Stimulated activated CD8-positive, alpha-beta memory T cell treated with anti-CD3 and anti-CD28 coated beads, Interleukin-12 subunit alpha, Interleukin-12 subunit beta, amount 100 ng/mL, for 1 hour (primary cell): ENCODE data around the gene SLC22A4.

Experiments used
- DNase-seq: peaks from one replicate; pipeline ENCODE4 v3.0.0-alpha.2; 2020; ENCODE audit warnings: low read depth

SLC22A4 gene

GRCh38 chr5:132300577-132301343, 6.6 kb downstream of the SLC22A4 start:
- no peak for DNase-seq

- no peak for DNase-seq
Measured at GRCh38 chr5:132301344-132302271, 7.4 kb downstream of the SLC22A4 start.

- DNase-seq = no peak
Measured at GRCh38 chr5:132302413-132302812, 8.2 kb downstream of the SLC22A4 start.

- DNase-seq = no peak
Measured at GRCh38 chr5:132303589-132303988, 9.4 kb downstream of the SLC22A4 start.

- DNase-seq = no peak
Measured at GRCh38 chr5:132305420-132305819, 11.2 kb downstream of the SLC22A4 start.

GRCh38 chr5:132308701-132309100, 14.5 kb downstream of the SLC22A4 start:
- no peak for DNase-seq

- no peak for DNase-seq
Measured at GRCh38 chr5:132309679-132310078, 15.5 kb downstream of the SLC22A4 start.

GRCh38 chr5:132310141-132310834, 16.1 kb downstream of the SLC22A4 start:
- DNase-seq = no peak

GRCh38 chr5:132313366-132313765, 19.2 kb downstream of the SLC22A4 start:
- DNase-seq = no peak

GRCh38 chr5:132313961-132314432, 19.8 kb downstream of the SLC22A4 start:
- DNase-seq = no peak

- no peak for DNase-seq
Measured at GRCh38 chr5:132315529-132316067, 21.4 kb downstream of the SLC22A4 start.

GRCh38 chr5:132319975-132320374, 25.8 kb downstream of the SLC22A4 start:
- no peak for DNase-seq

- no peak for DNase-seq
Measured at GRCh38 chr5:132321109-132321721, 27.0 kb downstream of the SLC22A4 start.

GRCh38 chr5:132322266-132322665, 28.1 kb downstream of the SLC22A4 start:
- no peak for DNase-seq

- no peak for DNase-seq
Measured at GRCh38 chr5:132323202-132323601, 29.0 kb downstream of the SLC22A4 start.

GRCh38 chr5:132325691-132326090, 31.5 kb downstream of the SLC22A4 start:
- DNase-seq = no peak

- DNase-seq = no peak
Measured at GRCh38 chr5:132327252-132327955, 33.2 kb downstream of the SLC22A4 start.

- DNase-seq = no peak
Measured at GRCh38 chr5:132334812-132335211, 40.6 kb downstream of the SLC22A4 start.

GRCh38 chr5:132335402-132335801, 41.2 kb downstream of the SLC22A4 start:
- no peak for DNase-seq

GRCh38 chr5:132339502-132339901, 45.3 kb downstream of the SLC22A4 start:
- no peak for DNase-seq
